Smooth muscle cell (in vitro differentiated cells): ENCODE results near the gene TRIP10. TPM values are rescaled to one million over a fixed set of nuclear protein-coding genes. Genes with fewer than 3 reads are reported as not detected.

ENCODE experiments used
- DNase-seq: peaks from one replicate; lab custom pipeline; 2025; ENCODE audit not compliant: unreplicated experiment; lab: John Stamatoyannopoulos, UW
- H2AFZ ChIP-seq: fragments of 200-600 bp; sonication (generic); 2 replicates; pipeline ENCODE4 v1.6.0; 2016; ENCODE audit warnings: antibody characterized with exemption, low read depth, mild to moderate bottlenecking
- H3F3A ChIP-seq: fragments of 200-600 bp; sonication (generic); 2 replicates; pipeline ENCODE4 v1.6.0; 2017; ENCODE audit warnings: antibody characterized with exemption, low read depth
- H3K27ac ChIP-seq: fragments of 200-600 bp; sonication (generic); 2 replicates; pipeline ENCODE4 v1.5.1; 2016; ENCODE audit warnings: low read depth, mild to moderate bottlenecking
- H3K27me3 ChIP-seq: fragments of 200-600 bp; sonication (generic); 2 replicates; pipeline ENCODE4 v1.6.1; 2016; ENCODE audit warnings: low read depth, mild to moderate bottlenecking
- H3K36me3 ChIP-seq: fragments of 200-600 bp; sonication (generic); 2 replicates; pipeline ENCODE4 v1.5.1; 2016; ENCODE audit warnings: low read depth
- H3K4me1 ChIP-seq: fragments of 200-600 bp; sonication (generic); 2 replicates; pipeline ENCODE4 v1.5.1; 2016; ENCODE audit warnings: low read depth
- H3K4me2 ChIP-seq: fragments of 200-600 bp; sonication (generic); 2 replicates; pipeline ENCODE4 v1.6.0; 2016; ENCODE audit warnings: mild to moderate bottlenecking
- H3K4me3 ChIP-seq: fragments of 200-600 bp; sonication (generic); 2 replicates; pipeline ENCODE4 v1.5.1; 2016; ENCODE audit warnings: mild to moderate bottlenecking
- H3K79me2 ChIP-seq: fragments of 200-600 bp; sonication (generic); 2 replicates; pipeline ENCODE4 v1.6.0; 2016; ENCODE audit warnings: low read depth, mild to moderate bottlenecking
- H3K9ac ChIP-seq: fragments of 200-600 bp; sonication (generic); 2 replicates; pipeline ENCODE4 v1.6.0; 2016; ENCODE audit warnings: low read depth
- H3K9me3 ChIP-seq: fragments of 200-600 bp; sonication (generic); replicated peaks from 2 replicates; pipeline ENCODE4 v1.5.1; 2016; ENCODE audit warnings: low read depth
- H4K20me1 ChIP-seq: fragments of 200-600 bp; sonication (generic); 2 replicates; pipeline ENCODE4 v1.6.0; 2016; ENCODE audit warnings: low read depth
- CTCF ChIP-seq: fragments of 200-600 bp; sonication (generic); IDR thresholded peaks from 2 replicates; pipeline ENCODE4 v1.5.1; 2017; ENCODE audit warnings: borderline replicate concordance, mild to moderate bottlenecking, antibody characterized with exemption; ENCODE audit not compliant: insufficient read depth, poor library complexity, severe bottlenecking
- WGBS: methylation state at CpG from one replicate; pipeline ENCODE4 v1.1.7; 2016; ENCODE audit warnings: low lambda C conversion rate; 5-methylcytosine and 5-hydroxymethylcytosine counted together
- polyA plus RNA-seq: library from polyadenylated mRNA; unstranded; fragments of >200 nt; fragmentation: Nextera tagmentation; extraction: Ambion mirVana; gene quantifications from 2 replicates; pipeline ENCODE4 v1.2.1, GENCODE V29; 2016
- total RNA-seq: library from RNA; depleted of rRNA; stranded (reverse); fragments of >200 nt; gene quantifications from 2 replicates; pipeline ENCODE4 v1.2.3, GENCODE V29; 2014

Gene TRIP10
- total and polyA plus RNA-seq, 2 experiments from 2014 or later: 55.0 to 67.8 TPM

DNA sequence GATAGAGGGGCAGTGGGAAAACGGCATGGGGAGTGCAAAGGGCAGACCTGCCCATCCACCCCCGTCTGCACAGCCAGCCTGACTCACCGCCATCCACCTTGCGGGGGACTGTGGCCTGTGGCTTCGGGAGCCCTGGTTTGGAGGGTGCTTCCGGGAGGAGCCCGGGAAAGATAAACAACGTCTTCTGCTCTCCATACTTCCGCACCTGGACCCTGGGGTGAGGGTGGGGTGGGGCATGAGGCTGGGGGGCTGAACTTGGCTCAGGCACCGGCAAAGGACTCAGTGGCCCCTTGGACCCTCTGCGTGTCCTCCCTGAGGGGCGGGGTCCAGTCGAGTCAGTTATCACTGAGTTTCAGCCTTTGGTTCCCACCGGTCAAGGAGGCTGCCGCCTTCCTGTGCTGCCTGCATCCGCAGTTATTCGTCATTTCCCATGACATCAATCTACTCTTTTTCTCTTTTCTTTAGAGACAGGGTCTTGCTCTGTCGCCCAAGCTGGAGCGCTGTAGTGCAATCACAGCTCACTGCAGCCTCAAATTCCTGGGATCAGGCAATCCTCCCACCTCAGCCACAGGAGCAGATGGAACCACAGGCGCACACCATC is 5.3 kb upstream of the TRIP10 start:
- no peaks in the 10 kb centered on the region for H3K27me3 ChIP-seq
- H3K36me3 ChIP-seq: no peaks in the 10 kb centered on the region
- H3K27ac ChIP-seq: no peak overlapping the region
- no peak overlapping the region for H3K4me2 ChIP-seq
- WGBS: 94% methylated on average over 20 of the region's 20 CpGs
- no peaks in the 10 kb centered on the region for H3K9me3 ChIP-seq
- DNase-seq: no peak
- H2AFZ ChIP-seq: no peak overlapping the region
- H3K79me2 ChIP-seq: no peaks in the 10 kb centered on the region
- peaks cover 21% of the 10 kb centered on the region for H3K4me1 ChIP-seq
- H3K4me3 ChIP-seq: no peak overlapping the region
- H3F3A ChIP-seq: peaks cover 26% of the 10 kb centered on the region
- no peak for TF ChIP-seq CTCF
- H3K9ac ChIP-seq: no peak overlapping the region
- no peaks in the 10 kb centered on the region for H4K20me1 ChIP-seq

GRCh38 chr19:6735181-6735911 is 4.1 kb upstream of the TRIP10 start:
- H3K9ac ChIP-seq: peak overlapping the region; percentile 95
- no peak for TF ChIP-seq CTCF
- H3K27ac ChIP-seq: peak overlapping the region; percentile 92
- peak overlapping the region; percentile 80 for H3K4me3 ChIP-seq
- peaks cover 26% of the 10 kb centered on the region for H3F3A ChIP-seq
- no peaks in the 10 kb centered on the region for H4K20me1 ChIP-seq
- H3K4me1 ChIP-seq: peaks cover 21% of the 10 kb centered on the region
- 54% methylated on average over 15 of the region's 15 CpGs for WGBS
- DNase-seq: no peak
- no peaks in the 10 kb centered on the region for H3K27me3 ChIP-seq
- no peak overlapping the region for H2AFZ ChIP-seq
- H3K4me2 ChIP-seq: peak overlapping the region; percentile 91
- H3K79me2 ChIP-seq: peaks cover 7% of the 10 kb centered on the region
- H3K9me3 ChIP-seq: no peaks in the 10 kb centered on the region
- no peaks in the 10 kb centered on the region for H3K36me3 ChIP-seq

- H2AFZ ChIP-seq: peak overlapping the region; percentile 13
- H4K20me1 ChIP-seq: peaks cover 7% of the 10 kb centered on the region
- no peaks in the 10 kb centered on the region for H3K36me3 ChIP-seq
- WGBS: 35% methylated on average over 25 of the region's 25 CpGs
- peak overlapping the region; percentile 95 for H3K9ac ChIP-seq
- peak; percentile 55 for DNase-seq
- H3K4me2 ChIP-seq: peak overlapping the region; percentile 91
- peaks cover 26% of the 10 kb centered on the region for H3F3A ChIP-seq
- peak overlapping the region; percentile 80 for H3K4me3 ChIP-seq
- no peaks in the 10 kb centered on the region for H3K9me3 ChIP-seq
- H3K27me3 ChIP-seq: no peaks in the 10 kb centered on the region
- TF ChIP-seq CTCF: peak; percentile 48
- peaks cover 16% of the 10 kb centered on the region for H3K79me2 ChIP-seq
- H3K4me1 ChIP-seq: peaks cover 25% of the 10 kb centered on the region
- H3K27ac ChIP-seq: peak overlapping the region; percentile 92
These were observed 3.1 kb upstream of the TRIP10 start for GRCh38 chr19:6736169-6736916.
